Activated CD8-positive, alpha-beta memory T cell treated with anti-CD3 and anti-CD28 coated beads for 48 hours (primary cell): ENCODE results near the gene TMTC4.
"Not testable (repeated sequence)": the region's sequence is repeated elsewhere in the genome, so short reads cannot be mapped to it uniquely, and the experiment has no call there.

Experiments used
- DNase-seq, 3 experiments: peaks; one replicate each; pipeline ENCODE4 v3.0.0-alpha.2; 2020; ENCODE audit warnings: low read depth in 2 of 3, low spot score in 2 of 3

The TMTC4 gene, protein sequence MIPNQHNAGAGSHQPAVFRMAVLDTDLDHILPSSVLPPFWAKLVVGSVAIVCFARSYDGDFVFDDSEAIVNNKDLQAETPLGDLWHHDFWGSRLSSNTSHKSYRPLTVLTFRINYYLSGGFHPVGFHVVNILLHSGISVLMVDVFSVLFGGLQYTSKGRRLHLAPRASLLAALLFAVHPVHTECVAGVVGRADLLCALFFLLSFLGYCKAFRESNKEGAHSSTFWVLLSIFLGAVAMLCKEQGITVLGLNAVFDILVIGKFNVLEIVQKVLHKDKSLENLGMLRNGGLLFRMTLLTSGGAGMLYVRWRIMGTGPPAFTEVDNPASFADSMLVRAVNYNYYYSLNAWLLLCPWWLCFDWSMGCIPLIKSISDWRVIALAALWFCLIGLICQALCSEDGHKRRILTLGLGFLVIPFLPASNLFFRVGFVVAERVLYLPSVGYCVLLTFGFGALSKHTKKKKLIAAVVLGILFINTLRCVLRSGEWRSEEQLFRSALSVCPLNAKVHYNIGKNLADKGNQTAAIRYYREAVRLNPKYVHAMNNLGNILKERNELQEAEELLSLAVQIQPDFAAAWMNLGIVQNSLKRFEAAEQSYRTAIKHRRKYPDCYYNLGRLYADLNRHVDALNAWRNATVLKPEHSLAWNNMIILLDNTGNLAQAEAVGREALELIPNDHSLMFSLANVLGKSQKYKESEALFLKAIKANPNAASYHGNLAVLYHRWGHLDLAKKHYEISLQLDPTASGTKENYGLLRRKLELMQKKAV

DNA sequence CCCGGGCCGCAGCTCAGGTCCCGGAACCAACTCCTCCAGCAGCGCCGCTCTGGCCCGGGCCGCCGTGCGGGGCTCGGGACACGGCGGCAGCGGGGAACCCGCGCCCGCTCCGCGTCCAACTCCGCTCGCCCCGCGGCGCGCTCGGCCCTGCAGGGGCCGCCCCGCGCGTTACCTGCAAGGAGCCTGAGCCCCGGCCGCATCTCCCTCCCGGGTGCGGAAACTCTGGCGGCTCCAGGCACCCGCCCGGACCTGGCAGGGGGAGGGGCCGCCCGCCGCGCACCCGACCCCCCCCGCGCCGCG lies at the start of gene TMTC4:
Gene TMTC4 (minus strand): TSS at position 224 of the 300 bp plus-strand sequence. CDS start 4,433 bp downstream, outside the sequence.
- DNase-seq, result no peak

DNA sequence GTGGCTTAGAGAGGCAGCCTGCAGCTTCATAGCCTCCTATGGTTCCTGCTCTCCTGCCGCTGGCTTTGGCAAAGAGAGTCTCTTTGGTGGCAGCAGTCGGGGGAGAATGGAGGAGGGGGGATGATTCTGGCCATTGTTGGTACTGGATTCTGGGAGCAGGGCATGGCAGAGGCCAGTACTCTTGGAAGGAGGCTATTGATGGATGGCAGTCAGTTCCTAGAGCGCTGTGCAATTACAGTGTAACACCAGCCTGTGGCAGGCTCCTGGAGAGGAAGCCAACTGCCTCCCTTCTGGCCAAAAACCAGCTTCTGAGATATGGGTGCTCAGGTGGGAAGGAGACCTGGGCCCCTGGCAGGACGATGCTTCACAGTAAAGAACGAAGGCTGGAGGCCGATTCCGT lies 47.9 kb upstream of the TMTC4 start:
- DNase-seq, result no peak

DNA sequence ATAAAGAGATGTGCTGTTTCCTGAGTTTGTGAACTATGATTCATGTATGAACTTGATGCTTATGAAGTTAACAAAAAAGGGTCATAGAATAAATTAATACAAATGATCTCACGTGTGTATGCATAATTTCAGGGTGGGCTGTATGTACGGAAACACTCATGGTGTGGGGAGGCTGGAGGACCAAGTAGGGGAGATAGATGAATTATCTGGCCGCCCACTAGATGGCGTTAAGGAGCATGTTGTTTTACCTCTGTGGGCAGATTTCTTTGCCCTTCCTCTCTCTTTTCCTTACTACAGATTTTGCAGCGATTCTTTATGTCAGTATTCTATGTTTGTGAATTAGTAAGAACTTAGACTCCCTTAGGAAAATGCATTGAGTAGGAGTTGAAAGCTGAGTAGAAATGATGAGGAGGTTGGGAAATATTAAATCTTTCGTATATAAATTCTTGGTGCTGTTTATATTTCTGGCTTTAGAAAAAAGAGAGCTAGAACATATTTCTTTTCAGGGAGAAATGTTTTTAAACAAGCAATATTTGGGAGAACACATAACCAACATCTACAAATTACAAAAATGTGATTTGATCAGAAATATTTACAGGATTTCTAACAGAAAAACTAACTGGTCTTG lies 47.4 kb upstream of the TMTC4 start:
- peak in 2 of 3 experiments; percentile 13 to 22 for DNase-seq

DNA sequence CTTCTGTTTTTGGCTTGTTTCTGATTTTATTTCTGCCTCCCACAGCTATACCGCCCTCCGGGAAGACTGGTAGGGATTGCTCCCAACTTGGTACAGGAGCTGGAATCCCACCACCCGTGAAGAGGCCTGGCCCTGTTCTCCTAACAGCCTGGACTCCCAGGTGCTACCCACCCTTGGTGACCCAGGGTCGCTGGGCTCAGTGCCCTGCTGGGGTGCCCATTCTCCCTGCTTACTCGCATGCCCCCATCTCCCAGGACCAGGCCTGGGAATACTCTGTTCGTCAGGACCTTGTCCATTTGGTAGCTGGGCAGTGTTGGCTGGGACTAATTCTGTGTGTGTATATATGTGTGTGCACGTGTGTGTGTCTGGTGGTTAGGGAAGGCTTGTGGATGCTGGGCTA lies 41.0 kb upstream of the TMTC4 start:
- DNase-seq, result no peak

DNA sequence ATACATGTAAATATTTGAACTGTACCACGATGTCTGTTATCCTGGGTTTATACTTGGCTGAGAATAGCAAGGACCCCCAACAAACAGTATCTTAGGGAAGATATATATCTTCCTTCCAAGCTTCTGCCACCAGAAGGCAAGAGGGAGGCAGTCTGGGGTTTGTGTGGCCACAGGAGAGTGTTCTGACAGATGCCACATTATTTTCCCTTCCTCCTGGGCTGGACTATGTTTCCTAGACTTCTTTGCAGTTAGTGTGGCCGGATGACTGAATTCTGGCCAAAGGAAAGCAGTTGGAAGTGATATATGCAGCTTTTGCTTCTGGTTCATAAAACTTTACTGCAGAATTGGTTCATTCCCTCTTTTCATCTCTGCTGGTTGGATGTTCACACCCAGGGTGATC lies 39.9 kb upstream of the TMTC4 start:
- DNase-seq, result no peak

DNA sequence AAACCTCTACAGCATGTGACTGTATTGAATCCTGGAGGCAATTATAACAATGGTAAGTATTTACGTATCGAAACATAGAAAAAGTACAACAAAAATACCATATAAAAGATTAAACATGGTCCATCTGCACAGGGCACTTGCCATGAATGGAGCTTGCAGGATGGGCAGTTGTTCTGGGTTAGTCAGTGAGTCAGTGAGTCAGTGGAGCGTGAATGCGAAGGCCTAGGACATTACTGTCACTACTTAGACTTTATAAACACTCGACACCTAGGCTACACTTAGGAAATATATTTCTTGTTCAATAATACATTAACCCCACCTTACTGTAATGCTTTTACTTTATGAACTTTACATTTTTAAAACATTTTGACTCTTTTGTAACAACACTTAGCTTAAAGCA lies 35.6 kb upstream of the TMTC4 start:
- no peak for DNase-seq

DNA sequence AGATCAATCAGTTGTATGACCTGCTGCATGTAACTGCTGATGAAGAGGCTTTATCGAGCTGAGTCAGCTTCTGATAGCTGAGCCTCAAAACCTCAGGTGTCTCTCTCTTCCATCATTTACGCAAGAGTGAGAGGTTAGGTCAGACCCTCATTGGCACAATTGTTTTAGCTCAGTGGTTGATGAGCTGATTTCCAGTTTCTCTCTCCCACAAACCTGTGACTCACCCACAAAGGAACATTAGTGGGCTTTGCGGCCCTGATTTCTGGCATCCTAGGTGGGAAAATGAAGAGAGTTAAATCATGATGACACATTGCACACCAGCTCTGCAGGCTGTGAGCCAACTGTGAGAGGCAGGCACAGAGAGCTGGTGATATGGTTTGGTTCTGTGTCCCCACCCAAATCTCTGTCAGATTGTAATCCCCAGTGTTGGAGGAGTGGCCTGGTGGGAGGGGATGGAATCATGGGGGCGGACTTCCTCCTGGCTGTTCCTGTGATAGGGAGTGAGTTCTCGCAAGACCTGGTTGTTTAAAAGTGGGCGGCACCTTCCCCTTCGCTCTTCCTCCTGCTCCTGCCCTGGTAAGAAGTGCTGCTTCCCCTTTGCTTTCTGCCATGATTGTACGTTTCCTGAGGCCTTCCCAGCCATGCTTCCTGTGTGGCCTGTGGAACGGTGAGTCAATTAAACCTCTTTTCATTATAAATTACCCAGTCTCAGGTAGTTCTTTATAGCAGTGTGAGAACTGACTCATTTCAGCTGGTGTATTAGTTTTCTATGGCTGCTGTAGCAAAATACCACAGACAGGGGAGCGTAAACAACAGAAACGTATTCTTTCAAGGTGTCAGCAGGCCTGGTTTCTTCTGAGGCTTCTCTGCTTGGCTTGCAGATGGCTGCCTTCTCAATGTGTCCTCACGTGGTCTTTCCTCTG lies 33.5 kb upstream of the TMTC4 start:
- DNase-seq, result peak in 1 of 3 experiments; percentile 8

DNA sequence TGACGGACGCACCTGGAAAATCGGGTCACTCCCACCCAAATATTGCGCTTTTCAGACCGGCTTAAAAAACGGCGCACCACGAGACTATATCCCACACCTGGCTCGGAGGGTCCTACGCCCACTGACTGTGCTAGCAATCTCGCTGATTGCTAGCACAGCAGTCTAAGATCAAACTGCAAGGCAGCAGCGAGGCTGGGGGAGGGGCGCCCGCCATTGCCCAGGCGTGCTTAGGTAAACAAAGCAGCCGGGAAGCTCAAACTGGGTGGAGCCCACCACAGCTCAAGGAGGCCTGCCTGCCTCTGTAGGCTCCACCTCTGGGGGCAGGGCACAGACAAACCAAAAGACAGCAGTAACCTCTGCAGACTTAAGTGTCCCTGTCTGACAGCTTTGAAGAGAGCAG lies 23.7 kb upstream of the TMTC4 start:
- not testable (repeated sequence) for DNase-seq

DNA sequence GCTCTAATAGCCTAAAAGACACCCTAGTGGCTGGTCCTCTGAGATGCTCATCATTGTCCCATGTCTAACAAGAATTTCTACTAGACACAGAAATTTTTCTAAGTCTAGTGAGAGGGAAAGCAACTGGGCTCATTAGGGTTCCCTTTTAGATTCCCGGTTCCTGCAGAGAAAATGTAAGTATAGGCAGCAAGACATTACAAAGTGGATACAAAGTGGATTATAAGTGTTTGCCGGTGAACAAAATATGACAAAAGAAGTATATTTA lies 20.8 kb upstream of the TMTC4 start:
- DNase-seq, result no peak

DNA sequence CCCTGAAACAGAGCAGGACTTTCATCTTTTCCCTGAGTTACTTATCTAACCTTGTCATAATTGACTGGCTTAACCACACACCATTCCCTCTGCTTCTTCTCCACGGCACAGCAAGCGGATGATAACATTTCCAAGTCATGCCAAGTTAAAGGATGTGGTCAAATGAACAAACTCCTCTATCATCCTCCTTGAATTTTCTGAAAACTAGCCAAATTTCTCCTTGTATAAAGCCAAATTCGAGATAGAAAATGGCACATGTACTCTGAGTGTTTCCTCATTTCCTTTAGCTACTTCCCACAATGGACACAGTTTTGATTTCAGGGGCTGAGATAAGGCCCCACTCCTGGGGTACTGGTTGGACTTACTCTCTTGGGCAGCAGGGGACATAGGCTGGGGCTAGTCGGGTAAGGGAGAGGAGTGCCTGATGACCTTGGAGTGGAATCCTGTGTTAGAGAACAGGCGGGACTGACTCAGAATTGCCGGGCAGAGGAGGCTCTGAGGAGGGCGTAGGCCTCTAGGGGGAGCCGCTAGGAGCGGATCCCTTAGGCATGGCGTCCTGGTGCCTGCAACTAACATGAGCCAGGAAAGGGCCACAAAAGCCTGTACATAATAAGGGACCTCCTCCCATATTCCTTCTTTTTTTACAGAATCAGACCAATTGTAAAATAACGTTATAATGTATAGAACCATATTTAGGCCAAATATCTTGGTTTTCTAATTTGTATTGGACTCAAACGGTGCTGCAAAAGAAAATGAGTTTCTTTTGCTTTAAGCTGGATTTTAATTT lies 20.3 kb upstream of the TMTC4 start:
- no peak for DNase-seq

DNA sequence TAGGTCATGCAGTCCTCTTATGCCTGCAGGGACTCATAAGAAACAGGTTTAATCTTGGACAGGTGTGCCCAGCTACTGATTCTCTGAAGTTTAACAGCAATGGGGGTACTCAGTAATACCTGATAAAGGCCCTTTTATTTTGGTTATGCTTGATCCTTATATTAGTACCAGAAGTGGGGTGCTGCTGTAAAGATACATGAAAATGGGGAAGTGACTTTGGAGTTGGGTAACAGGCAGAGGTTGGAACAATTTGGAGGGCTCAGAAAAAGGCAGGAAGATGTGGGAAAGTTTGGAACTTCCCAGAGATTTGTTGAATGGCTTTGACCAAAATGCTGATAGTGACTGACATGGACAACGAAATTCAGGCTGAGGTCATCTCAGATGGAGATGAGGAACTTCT lies 14.6 kb upstream of the TMTC4 start:
- no peak for DNase-seq

DNA sequence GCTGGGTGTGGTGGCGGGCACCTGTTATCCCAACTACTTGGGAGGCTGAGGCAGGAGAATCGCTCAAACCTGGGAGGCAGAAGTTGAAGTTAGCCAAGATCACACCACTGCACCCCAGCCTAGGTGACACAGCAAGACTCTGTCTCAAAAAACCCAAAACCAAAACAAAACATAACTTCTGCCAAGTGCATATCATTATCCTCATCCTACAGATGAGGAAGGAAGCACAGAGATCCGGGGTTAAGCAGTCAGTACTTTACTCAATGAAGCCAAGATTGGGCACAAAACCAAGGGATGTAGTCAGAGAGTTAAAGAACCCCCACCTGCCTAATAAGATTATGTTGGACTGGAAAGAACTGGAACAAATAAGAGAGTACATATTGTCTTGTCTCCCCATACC lies 5.5 kb upstream of the TMTC4 start:
- no peak for DNase-seq

DNA sequence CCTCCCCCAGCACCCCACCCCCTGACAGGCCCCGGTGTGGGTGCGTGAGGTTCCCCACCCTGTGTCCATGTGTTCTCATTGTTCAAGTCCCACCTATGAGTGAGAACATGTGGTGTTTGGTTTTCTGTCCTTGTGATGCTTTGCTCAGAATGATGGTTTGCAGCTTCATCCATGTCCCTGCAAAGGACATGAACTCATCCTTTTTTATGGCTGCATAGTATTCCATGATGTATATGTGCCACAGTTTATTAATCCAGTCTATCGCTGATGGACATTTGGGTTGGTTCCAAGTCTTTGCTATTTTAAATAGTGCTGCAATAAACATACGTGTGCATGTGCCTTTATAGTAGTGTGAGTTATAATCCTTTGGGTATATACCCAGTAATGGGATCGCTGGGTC lies 2.5 kb upstream of the TMTC4 start:
- DNase-seq, result not testable (repeated sequence)

DNA sequence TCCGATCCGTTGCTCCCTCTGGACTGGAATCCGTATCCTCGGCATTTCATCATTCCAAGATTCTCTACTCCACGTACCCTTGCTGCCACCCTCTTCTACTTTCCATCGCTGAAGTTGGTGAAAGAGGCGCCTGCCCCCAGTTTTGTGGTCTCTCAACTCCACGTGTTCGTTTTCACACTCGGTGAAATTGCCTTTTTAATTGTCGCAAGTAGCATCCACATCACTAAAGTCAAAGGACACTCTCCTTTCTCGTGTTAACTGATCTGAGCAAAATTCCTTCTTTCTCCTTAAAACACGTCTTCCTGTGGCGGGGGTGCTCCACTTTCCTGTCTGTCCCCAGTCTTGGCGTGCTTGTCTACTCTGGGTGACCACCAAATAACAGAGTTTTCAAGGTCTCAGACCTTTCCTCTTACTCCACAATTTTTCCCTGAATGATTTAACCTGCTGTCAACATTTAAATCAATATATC lies 1.1 kb upstream of the TMTC4 start:
- no peak for DNase-seq

DNA sequence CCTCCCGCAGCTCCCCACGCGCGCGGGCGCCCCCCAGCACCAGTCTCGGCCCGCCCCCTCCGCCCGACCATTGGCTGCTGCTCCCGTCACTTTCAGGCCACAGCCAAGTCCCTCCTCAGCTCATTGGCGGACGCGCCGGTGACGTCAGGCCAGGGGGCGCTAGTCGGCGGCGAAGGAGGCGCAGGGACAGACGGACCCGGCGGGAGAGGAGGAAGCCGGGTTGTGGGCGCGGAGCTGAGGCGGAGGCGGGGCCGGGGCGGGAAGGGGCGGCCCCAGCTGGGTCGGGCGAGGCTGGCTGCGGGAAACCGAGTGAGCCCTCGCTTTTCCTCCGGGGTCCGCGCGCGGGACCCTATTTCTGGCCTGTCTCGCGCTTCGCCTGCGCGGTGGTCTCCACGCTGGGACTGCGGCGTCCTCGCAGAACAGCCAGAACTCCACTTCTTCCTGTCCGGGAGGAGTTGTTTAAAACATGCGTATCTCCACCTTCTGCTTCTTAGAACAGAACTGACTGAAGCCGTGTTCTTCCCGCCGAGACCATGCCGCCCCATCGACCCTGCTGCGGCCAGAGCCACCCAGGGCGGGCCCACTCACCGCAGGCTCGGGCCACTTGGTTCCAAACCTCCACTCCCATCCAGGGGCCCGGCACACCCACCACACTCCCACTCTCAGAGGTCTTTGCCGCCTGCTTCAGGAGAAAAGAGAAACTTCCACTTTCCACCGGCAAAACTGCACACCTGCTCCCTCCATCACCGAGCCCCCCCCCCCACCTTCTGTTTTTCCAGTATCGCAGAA lies 471 bp upstream of the TMTC4 start:
- peak; percentile 95 to 100 (median 98) for DNase-seq

DNA sequence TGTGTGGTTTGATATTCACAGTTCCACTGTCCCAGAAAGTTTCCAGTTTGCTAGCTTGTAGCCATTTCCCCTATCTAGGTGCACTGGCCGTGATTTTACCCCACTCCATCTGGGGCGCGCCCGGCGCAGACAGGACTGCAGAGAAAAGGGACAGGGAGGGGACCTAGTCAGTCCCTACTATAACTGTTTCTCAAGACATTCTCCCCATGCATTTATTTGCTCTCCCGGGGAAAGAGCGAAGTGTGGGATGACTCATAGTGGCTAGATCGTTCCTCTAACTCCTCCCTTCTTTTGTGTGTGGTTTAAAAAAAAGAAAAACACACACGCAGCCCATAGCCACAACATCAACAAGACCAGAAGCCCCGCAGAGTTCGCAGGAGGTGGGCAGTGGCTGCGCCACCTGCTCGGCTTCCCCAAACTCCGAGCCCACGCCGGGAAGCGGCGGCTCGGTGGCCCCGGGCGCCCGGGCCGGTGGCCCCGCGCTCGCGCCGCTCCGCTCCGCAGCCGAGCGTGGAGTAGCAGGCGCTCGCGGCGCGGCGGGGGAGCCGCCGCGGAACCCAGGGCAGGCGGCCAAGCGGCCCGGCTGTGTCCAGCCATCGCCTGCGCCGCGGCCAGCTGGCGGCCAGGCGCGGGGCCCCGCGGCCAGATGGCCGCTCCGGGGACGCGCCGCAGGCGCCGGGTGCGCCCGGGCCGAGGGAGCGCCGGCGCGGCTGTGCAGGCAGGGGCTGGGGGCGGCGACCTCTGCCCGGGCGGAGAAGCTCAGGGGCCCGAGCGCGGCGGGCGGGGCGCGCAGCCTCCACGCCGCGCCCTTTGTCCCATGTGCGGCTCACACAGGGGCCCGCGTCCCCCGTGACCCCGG lies 653 bp downstream of the TMTC4 start:
- DNase-seq, result peak in 1 of 3 experiments; percentile 4

DNA sequence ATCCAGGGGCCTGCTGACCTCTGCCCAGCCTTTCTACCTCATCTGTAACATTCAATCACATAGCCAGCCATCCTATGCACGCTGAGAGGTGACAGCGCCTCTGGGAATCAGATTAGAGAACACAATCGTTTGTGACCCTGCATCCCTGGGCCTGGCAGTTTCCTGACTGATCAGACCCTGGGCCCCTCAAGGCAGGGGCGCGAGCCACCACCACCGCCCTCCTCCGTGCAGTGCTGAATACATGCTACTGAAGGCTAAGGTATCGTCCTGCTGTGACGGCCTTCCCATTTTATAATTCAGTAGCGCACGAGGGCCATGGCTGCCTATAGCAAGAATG lies 1.3 kb downstream of the TMTC4 start:
- no peak for DNase-seq

DNA sequence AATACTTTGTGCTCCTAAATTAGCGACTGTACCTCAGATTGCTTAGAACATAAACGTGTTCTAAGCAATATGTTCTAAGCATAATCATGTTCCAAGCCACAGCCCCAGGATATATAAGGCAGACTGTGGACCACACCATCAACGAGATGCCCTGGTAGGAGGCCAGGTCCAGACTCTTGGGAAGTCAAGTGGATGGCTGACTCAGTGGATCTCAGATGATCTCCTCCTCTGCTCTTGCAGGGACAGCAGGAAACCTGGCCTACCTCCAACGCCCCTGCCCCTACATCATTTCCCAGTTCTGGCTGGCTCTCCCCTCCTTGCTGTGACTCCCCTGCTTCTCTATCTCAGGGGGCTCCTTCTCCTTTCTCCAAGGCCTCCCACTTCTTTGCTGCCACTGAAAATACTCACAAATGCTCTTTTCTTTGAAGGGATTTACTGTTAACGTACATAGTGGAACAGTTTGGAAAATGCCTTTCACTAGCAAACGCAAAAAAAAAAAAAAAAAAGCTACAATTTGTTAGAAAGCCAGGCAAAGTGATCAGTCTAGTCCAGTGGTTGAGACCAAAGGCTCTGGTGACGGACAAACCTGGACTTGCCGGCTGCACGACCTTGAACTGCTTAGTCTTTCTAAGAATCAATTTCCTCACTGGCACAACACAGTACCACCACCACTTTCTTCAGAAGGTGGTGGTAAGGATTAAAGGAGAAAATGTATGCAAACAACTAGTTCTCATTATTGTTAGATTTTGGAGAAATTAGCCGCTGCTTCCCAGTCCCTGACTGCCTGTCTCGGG lies 3.0 kb downstream of the TMTC4 start:
- no peak for DNase-seq
